HG03558 (cell line): ENCODE results near the gene NFIA.
A peak's percentile ranks its signal among the peaks of the same experiment; 100 is the strongest.

Experiments
- ATAC-seq: cut with Tn5 transposase; IDR thresholded peaks from one replicate; pipeline ENCODE4 v1.9.1; 2021; ENCODE audit warnings: moderate number of reproducible peaks; ENCODE audit not compliant: unreplicated experiment; ENCODE audit errors: extremely low read depth

The NFIA gene

GRCh38 chr1:61376151-61376550 is 293.8 kb downstream of the NFIA start:
- ATAC-seq: no peak

GRCh38 chr1:61377242-61377958 is 295.0 kb downstream of the NFIA start:
- no peak for ATAC-seq

DNA sequence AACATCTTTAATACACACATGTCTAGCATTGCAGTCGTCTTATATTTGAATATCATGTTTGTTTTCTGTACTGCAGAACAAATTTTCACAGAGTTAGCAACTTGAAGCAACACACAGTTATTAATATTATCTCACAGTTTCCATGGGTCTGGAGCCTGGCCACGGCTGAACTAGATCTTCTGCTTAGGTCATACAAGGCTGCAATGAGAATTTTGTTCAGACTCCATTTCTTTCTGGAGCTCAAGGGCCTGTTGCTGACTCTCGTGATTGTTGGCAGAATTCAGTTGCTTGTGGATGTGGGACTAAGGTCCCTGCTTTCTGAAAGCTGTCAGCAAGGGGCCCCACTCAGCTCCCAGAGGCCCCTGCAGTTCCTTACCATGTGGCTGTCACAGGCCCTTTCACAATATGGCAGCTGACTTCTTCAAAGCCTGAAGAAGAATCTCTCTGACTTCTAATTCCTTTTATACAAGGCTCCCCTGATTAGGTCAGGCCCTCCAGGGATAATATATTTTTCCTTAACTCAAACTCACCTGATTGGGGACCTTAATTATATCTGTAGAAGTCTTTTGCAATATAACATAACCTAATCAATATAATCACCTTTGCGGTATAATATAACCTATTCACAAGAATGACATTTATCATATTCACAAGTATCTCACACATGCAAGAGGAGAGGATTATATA is 296.3 kb downstream of the NFIA start:
- no peak for ATAC-seq

- ATAC-seq: no peak
Observed at GRCh38 chr1:61379693-61380092, 297.3 kb downstream of the NFIA start.

DNA sequence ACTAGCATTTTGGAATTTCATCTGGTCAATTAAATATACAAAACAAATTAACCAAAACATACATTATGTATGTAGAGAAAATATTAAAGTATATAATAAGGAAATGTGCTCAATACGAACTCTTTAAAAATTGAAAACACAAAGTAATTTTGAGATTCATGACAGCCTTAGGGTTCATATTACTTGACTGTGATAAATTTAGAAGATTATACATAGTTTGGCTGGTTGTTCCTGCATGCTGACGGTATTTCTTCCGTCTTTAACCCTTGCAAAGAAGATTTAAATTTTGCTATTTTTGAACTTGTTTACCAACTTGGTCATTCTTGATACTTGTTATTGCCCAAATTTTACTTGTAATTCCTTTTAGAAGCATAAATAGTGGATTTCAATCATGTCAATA is 298.2 kb downstream of the NFIA start:
- no peak for ATAC-seq

DNA sequence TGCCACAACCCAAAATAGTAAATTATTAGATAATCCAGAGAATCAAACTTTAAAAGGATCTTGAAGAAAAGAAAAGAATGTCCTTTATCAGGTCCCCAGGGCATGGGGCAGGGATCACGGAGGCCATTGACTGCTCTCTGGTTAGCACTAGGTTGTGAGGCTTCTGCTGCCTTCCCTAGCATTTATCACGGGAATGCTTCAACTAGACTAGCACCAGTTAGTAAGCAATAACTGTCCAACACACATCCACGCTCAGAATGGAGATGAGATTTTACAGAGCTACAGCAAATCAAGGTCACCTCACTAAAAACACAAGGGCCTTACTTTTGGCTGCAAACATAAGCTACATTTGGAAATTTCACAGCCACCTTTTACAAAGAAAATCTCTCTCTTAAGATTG is 304.0 kb downstream of the NFIA start:
- no peak for ATAC-seq

GRCh38 chr1:61386770-61387169 is 304.4 kb downstream of the NFIA start:
- ATAC-seq: no peak

DNA sequence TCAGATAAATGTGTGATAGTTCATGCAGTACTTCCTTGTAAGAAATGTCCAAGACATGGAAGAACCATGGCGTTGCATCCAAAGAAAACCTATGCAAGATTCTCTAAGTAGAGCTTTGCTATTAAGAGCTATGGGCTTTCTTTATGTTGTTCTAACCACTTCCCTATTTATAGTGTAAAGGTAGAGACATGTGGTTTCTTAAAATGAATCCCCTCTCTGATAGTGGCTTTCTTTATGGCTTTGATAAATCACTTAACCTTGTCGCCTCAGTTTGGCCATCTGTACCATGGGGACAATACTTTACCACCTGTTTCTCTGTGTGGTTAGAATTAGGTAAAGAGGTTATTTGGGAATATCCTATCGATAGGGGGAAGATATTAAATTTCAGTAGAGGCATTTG is 305.5 kb downstream of the NFIA start:
- ATAC-seq: peak; percentile 56

- ATAC-seq: no peak
Observed at GRCh38 chr1:61388566-61388965, 306.2 kb downstream of the NFIA start.

DNA sequence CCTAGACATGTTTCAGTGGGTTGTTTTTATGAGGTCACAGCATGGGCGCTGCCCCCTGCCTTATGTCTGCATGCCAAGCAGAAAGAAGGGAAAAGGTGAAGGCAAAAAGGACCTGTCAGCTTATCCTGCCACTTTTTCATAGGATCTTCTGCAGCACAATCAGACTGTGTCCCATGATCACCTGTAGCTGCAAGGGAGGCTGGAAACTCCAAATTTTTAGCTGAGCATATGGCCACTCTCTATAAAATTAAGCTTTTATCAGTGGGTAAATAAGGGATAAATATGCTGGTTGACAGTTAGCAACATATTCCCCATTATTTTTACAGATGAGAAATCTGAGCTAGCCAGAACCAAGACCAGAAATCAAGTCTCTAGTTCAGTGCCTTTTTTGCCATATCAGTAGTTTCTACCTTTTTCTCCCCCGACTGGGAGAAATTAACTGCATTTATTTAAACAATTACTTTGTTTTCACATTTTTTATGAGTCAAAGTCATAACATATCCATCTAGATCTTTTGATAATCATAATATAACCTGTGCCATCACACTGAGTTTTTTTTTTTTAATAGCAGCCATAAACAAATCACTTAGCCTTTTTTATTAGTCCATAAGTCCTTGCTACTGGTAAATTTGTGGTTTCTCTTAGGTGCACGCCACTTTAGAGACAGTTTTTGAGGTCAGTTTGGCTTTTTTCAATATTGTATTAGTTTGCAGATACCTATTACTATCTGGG is 307.0 kb downstream of the NFIA start:
- no peak for ATAC-seq

DNA sequence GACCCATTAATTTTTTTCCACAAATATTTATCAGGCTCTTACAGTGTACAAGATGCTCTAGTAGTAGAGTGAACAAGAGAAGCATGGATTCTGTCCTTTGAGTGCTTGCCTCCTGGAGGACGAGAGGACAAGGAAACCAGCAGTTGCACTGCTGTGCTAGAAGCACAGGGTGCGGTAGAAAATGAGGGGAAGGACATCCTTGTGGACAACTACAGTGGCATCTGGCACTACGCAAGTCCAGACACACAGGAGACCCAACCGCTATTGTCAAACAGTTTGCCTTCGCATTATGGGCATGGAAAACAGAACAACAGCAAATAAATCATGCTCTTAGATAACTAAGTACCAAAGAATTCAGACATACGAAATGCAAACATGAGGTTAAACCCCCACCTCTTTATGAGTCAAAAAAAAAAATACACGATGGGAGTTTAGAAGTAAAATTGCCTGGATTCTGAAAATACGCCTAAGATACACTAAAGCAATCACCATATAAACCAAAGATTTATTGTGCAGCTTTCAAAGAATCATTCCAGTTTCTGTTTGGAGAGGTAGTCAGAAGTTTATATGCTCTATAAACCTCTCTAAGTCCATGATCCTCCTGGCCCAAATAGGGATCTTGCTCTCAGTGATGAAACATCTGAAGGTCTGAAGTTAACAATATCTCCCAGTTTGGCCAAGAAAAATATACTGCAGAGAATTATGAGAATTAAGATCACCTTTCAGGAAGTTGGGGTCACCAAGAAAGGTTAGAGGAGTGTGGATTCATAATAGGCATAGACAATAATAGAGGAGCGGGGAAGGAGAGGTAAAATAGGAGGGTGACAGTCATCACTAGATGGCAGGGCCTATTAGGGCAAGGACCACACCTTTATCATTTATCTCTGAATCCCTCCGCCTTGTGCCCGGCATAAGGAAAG is 307.8 kb downstream of the NFIA start:
- ATAC-seq: no peak

GRCh38 chr1:61391730-61392129 is 309.4 kb downstream of the NFIA start:
- no peak for ATAC-seq

DNA sequence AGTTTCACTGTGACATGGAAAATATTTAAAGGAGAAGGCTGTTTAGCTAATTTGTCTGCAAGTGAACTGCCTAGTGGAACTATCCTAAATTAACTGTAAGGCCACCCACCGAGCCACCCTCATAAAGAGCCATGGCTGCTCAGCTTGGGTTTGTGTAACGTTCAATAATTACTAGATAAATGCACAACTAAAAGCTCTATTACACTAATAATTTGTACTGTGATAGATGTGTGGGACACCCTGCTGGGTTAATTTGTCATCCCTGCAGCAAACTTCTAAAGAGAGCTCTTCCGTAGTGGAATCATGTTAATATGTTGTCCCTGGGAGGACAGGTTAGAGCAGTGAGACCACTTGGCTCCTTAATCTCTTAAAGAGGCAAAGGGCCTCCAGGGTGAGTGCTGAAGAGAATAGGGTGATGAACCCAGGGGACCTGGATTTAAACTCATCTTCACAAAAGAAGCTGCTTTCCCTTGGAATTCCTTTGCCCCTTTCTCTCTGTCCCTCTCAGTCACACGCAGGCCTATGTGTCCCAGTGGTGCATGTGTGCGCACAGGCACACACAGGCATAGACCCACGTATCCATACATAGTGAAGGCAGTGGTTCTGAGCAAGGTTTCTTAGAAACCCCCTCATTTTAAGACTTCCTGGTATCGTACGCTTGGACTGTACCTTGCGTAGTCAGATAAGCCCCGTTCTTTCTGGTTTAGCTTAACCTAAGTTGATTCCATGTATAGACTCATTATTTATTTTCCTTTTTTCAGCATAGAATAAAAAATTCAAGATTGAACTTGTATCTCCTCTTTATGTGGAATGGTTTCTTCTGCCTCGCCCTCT is 310.3 kb downstream of the NFIA start:
- no peak for ATAC-seq

DNA sequence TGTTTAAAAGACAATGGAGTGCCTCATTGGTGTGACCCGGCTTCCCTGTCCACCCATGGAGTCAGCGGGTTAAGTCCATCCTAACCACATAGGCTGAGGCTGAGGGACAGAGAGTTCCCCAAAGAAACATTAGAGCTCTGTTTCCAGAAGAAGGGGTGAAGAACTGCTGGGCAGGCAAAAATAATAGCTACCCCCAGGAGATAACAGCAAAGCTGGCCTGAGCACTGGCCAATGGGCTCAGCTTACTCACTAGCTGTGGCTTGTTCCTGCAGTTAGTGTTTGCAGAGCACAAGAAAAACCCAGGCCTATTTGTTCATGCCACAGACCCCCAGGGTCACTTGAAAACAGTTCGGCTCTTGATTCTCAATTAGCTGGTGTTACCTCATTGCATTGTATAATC is 311.2 kb downstream of the NFIA start:
- no peak for ATAC-seq

GRCh38 chr1:61395146-61395800 is 312.9 kb downstream of the NFIA start:
- no peak for ATAC-seq

DNA sequence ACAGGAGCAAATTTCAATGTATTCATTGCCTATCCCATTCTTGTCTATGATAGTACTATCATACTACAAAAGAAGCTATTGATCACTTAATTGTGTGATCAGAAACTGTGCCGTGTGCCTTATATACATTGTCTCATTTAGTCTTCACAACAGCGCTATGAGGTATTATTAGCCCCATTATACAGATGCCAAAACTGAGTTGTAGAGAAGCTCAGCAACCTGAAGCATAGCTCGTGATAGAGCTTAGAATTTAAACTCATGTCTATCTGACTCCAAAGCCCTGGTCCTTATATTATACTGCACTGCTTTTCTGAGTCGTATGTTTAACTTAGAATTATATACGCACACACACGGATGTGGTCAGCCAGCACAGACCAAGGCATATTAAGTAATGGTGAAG is 315.1 kb downstream of the NFIA start:
- ATAC-seq: no peak

DNA sequence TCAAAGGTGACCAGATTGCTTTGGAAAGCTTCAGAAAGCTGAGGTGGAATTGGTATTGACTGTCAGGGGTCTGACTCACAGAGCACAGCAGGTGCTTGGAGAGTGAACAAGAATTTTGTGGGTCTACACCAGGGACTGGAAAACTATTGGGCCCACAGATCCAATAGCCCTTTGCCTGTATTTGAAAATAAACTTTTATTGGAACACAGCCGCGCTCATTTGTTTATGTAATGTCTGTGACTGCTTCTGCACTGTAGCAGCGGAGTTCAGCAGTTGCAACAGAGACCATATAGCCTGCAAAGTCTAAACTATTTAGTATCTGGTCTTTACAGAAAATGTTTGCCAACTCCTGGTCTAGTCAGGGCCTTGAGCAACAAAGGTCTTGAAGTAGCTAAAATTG is 315.6 kb downstream of the NFIA start:
- no peak for ATAC-seq

GRCh38 chr1:61399199-61399598 is 316.8 kb downstream of the NFIA start:
- ATAC-seq: no peak

DNA sequence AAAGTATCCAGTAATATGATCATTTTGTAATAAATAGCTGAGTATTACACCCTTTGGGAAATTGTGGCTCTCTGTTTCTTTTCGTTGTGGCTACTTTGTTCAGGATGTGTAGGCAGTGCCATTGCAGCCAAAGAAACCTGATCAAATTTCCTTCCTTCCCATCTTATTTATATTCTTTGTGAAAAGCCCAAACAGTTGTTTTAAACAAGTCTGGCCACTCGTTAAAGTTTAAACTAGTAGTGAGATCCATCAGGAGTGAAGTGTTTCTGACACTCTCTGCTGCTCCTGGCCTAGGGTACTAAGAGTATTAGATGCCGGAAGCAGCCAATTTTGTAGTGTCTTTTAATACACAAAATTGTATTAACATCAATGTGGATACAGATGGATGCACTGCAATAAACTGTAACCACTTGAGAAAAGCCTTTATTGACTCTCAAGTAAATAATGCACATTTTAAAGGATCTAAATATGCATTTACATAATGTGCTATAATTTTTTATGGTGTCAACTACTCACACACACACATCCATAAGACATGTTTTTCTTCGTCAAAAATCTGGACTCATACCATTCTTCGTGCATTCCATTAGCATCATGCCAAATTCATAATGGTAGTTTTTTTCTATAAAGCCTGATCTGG is 317.9 kb downstream of the NFIA start:
- ATAC-seq: no peak
